ENCODE data around the gene RNASE4. TPM values are rescaled to one million over a fixed set of nuclear protein-coding genes. Genes with fewer than 3 reads are reported as not detected.
A peak's percentile ranks its signal among the peaks of the same experiment; 100 is the strongest.

Gene RNASE4
- total and polyA plus RNA-seq, 3 donors from 2014 or later = 27.6 to 53.4 (median 27.7) TPM

DNA sequence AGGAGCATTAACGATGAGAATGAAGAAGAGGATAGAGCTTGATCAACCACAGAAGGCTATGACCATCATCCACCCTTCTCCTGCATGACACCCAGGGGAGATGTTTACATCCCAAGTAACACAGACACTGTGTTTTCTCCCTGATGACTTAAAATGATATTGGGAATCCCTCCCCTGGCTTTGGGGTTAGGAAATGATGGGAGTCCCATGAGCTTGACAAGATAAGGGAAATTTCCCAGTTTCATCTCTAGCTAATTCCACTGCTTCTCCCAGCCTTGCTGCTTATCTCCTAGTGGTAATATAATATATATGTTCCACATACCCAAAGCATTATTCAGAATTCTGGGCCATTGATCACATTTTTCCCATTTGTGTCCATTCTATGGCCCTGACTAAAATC is 38.9 kb upstream of the RNASE4 start:
- intact Hi-C loops (cut with DNase I; ENCODE audit: low total_unique reads) = no loop called here
- peaks cover 12% of the 10 kb centered on the region for H3K4me1 ChIP-seq
- DNase-seq = no peak
- TF ChIP-seq, protein P1, sequence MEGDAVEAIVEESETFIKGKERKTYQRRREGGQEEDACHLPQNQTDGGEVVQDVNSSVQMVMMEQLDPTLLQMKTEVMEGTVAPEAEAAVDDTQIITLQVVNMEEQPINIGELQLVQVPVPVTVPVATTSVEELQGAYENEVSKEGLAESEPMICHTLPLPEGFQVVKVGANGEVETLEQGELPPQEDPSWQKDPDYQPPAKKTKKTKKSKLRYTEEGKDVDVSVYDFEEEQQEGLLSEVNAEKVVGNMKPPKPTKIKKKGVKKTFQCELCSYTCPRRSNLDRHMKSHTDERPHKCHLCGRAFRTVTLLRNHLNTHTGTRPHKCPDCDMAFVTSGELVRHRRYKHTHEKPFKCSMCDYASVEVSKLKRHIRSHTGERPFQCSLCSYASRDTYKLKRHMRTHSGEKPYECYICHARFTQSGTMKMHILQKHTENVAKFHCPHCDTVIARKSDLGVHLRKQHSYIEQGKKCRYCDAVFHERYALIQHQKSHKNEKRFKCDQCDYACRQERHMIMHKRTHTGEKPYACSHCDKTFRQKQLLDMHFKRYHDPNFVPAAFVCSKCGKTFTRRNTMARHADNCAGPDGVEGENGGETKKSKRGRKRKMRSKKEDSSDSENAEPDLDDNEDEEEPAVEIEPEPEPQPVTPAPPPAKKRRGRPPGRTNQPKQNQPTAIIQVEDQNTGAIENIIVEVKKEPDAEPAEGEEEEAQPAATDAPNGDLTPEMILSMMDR (IDR thresholded peaks at IDR 0.05) = no peak
- TF ChIP-seq POLR2A (IDR thresholded peaks at IDR 0.05) = no peak
- no peak overlapping the region for H3K27ac ChIP-seq
- 87 to 88% methylated on average over 1 of the region's 1 CpG for WGBS, 2 donors
- H3K36me3 ChIP-seq (ENCODE audit: low read depth, missing control alignments) = no peaks in the 10 kb centered on the region
- no peak overlapping the region for H3K4me3 ChIP-seq
- H3K9me3 ChIP-seq = no peaks in the 10 kb centered on the region
- H3K27me3 ChIP-seq = no peaks in the 10 kb centered on the region

DNA sequence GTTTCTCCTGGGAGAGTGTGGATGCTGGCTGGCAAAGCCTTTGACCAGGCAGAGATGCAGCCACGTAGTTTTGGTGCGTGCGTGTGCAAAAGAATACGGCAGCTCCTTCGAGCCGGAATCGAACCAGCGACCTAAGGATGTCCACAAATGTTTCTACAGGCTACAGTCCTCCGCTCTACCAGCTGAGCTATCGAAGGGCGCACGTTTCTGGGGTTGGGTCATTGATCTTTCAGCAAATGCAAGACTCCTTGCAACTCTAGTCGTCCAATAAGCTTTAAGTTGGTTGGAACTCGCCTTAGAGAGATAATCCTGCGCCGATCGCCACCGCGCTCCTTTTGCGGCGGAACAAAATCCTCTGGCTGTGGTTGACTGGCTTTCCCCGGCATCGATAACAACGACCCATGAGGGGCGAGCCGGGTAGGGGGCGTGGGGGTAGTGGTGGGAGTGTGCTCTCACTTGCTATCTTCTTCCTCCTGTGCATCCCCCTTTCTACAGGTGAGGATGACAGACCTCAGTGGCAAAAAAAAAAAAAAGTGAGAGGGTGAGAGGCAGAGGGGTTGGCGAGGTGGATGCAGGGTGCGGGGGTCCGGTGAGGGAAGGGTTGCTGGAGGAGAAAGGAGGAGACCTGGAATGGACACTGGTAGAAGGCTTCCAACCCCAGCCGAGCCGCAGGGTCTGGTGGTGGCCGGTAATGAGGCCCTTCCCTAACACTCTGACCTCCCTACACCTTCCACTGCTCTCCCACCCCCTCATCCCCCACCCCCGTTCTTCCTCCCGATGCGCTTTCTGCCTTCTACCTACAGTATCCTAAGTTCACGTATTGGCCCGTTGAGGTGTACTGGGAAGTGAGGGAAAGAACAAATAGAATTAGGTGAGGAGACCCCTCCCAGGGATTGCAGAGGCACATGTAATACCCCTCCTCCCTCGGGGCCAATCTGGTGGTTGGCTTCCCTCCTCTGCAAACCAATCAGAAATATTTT is 31.1 kb upstream of the RNASE4 start:
- H3K27ac ChIP-seq = peak overlapping the region in 1 of 2 donors; percentile 56
- 2% methylated on average over 39 of the region's 39 CpGs for WGBS, 2 donors
- no peaks in the 10 kb centered on the region for H3K4me1 ChIP-seq
- H3K9me3 ChIP-seq = no peaks in the 10 kb centered on the region
- intact Hi-C loops (cut with DNase I; ENCODE audit: low total_unique reads) = no loop called here
- no peaks in the 10 kb centered on the region for H3K36me3 ChIP-seq (ENCODE audit: low read depth, missing control alignments)
- TF ChIP-seq POLR2A (IDR thresholded peaks at IDR 0.05) = no peak
- TF ChIP-seq, protein P1 (IDR thresholded peaks at IDR 0.05) = no peak
- no peaks in the 10 kb centered on the region for H3K27me3 ChIP-seq
- DNase-seq = peak; percentile 85
- H3K4me3 ChIP-seq = peak overlapping the region; percentile 20 to 48

DNA sequence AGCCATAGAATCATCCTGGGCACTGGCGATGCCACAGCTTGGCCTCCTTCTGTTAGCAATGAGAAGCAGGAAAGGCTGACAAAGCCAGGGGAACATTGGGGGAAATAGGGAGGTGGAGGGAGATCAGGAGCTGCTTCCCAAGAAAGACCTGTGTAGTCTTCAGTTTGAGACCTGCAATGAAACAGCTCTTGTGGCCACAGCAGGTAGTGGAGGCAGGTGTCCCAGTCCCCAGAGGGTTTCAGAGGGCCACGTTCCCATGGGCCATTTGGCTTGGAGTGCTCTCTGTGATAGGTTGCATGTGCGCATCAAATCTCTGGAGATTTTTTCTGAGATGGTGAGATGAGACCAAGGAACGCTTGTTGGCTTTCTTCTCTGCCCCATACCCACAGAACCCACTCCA is 28.5 kb upstream of the RNASE4 start:
- no peaks in the 10 kb centered on the region for H3K27me3 ChIP-seq

GRCh38 chr14:20656274-20656673 is 28.1 kb upstream of the RNASE4 start:
- WGBS, 2 donors = 85 to 87% methylated on average over 4 of the region's 4 CpGs
- no peaks in the 10 kb centered on the region for H3K27me3 ChIP-seq
- no peaks in the 10 kb centered on the region for H3K4me1 ChIP-seq
- H3K36me3 ChIP-seq (ENCODE audit: low read depth, missing control alignments) = no peaks in the 10 kb centered on the region
- TF ChIP-seq, protein P1 (IDR thresholded peaks at IDR 0.05) = no peak
- no peak for TF ChIP-seq POLR2A (IDR thresholded peaks at IDR 0.05)
- intact Hi-C loops (cut with DNase I; ENCODE audit: low total_unique reads) = no loop called here
- H3K4me3 ChIP-seq = no peak overlapping the region
- no peak for DNase-seq
- H3K27ac ChIP-seq = no peak overlapping the region
- no peaks in the 10 kb centered on the region for H3K9me3 ChIP-seq

More for the DNA sequence above, 28.5 kb upstream of the RNASE4 start:
- WGBS, 2 donors = 70 to 83% methylated on average over 4 of the region's 4 CpGs
- intact Hi-C loops (cut with DNase I; ENCODE audit: low total_unique reads) = no loop called here
- Histone ChIP-seq H3K4me3 (no peak overlapping the region), H3K36me3 (ENCODE audit: low read depth, missing control alignments) (no peaks in the 10 kb centered on the region), H3K9me3 (no peaks in the 10 kb centered on the region), H3K27ac (no peak overlapping the region), H3K4me1 (no peaks in the 10 kb centered on the region)
- no peak for DNase-seq
- TF ChIP-seq, protein P1 (IDR thresholded peaks at IDR 0.05) = no peak
- TF ChIP-seq POLR2A (IDR thresholded peaks at IDR 0.05) = no peak
